GM19455 (cell line): Measurements from ENCODE around the gene FANCB.

Experiments
- ATAC-seq: cut with Tn5 transposase; IDR thresholded peaks from one replicate; pipeline ENCODE4 v1.9.1; 2021; ENCODE audit not compliant: unreplicated experiment

FANCB gene

GRCh38 chrX:14872851-14873675 lies at the start of gene FANCB, which contains the start of gene MOSPD2:
Gene FANCB, minus strand, starts transcription at chrX:14873069. Its CDS starts 7,559 bp downstream, at chrX:14865510.
Gene MOSPD2, plus strand, starts transcription at chrX:14873421. Its CDS starts 108 bp downstream, at chrX:14873529.
- ATAC-seq, result peak; percentile 97

- no peak for ATAC-seq
Observed at GRCh38 chrX:14922437-14922836, 49.6 kb upstream of the FANCB start.

GRCh38 chrX:14920196-14920595 lies 47.3 kb upstream of the FANCB start:
- no peak for ATAC-seq

GRCh38 chrX:14919407-14919806 lies 46.5 kb upstream of the FANCB start:
- ATAC-seq, result no peak

GRCh38 chrX:14916017-14916674 lies 43.3 kb upstream of the FANCB start:
- no peak for ATAC-seq

- no peak for ATAC-seq
Observed at GRCh38 chrX:14915596-14915995, 42.7 kb upstream of the FANCB start.

- no peak for ATAC-seq
Observed at GRCh38 chrX:14913241-14913640, 40.4 kb upstream of the FANCB start.

- ATAC-seq, result no peak
Observed at GRCh38 chrX:14903891-14904290, 31.0 kb upstream of the FANCB start.

GRCh38 chrX:14902537-14902936 lies 29.7 kb upstream of the FANCB start:
- ATAC-seq, result no peak

- ATAC-seq, result no peak
Observed at GRCh38 chrX:14899607-14900006, 26.7 kb upstream of the FANCB start.

- ATAC-seq, result no peak
Observed at GRCh38 chrX:14897042-14897441, 24.2 kb upstream of the FANCB start.

- no peak for ATAC-seq
Observed at GRCh38 chrX:14896273-14896672, 23.4 kb upstream of the FANCB start.

GRCh38 chrX:14886252-14886651 lies 13.4 kb upstream of the FANCB start:
- no peak for ATAC-seq

- ATAC-seq, result no peak
Observed at GRCh38 chrX:14884714-14885113, 11.8 kb upstream of the FANCB start.

- no peak for ATAC-seq
Observed at GRCh38 chrX:14883826-14884225, 11.0 kb upstream of the FANCB start.

- no peak for ATAC-seq
Observed at GRCh38 chrX:14875624-14876023, 2.8 kb upstream of the FANCB start.

- no peak for ATAC-seq
Observed at GRCh38 chrX:14873676-14874049, 794 bp upstream of the FANCB start.

GRCh38 chrX:14872355-14872754 lies 514 bp downstream of the FANCB start:
- no peak for ATAC-seq

- ATAC-seq, result no peak
Observed at GRCh38 chrX:14871767-14872166, 1.1 kb downstream of the FANCB start.

GRCh38 chrX:14865201-14865600 lies 7.7 kb downstream of the FANCB start:
- no peak for ATAC-seq

GRCh38 chrX:14864631-14865030 lies 8.2 kb downstream of the FANCB start:
- ATAC-seq, result no peak

GRCh38 chrX:14851526-14851925 lies 21.3 kb downstream of the FANCB start:
- ATAC-seq, result no peak
